ENCODE data around the gene TMEM272. TPM values are rescaled to one million over a fixed set of nuclear protein-coding genes. Genes with fewer than 3 reads are reported as not detected.

Gene TMEM272
- total and polyA plus RNA-seq, 8 donors = 0.13 to 0.42 (median 0.25) TPM; not detected in 1

DNA sequence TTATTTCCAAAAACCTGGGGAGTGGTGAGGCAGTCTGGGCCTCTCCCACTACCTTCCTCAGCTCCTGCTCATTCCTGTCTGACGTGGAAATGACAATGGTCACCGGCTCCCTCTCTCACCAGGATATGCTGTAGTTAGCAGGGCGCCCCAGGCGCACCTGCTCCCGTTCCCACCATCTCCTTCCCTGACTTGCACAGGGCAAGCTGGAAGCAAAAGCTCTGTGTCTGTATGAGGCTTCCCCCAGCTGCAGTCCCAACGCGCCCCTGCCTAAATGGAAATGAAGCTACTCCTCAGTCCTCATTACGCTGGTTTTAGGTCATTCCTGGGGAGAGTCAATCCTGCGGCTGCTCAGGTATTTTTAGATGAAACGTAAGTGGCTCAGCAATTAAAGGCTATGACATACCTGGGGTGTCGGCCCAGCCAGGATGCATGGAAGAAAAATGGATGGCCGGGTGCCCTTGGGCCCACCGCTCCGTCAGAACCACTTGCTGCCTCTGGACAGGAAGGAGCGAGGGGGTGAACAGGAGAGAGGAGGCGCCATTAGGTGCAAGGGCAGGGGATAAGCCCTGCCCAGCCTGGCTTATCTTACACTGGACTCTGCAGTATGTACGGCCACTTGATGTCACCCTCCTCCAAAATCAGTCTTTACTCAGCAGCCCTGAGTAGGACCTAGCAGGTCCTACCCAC is 73.4 kb downstream of the TMEM272 start:
- no peak overlapping the region for H3K4me3 ChIP-seq
- H3K4me1 ChIP-seq = no peaks in the 10 kb centered on the region
- H3K27ac ChIP-seq = no peak overlapping the region
- peaks cover 0 to 15% of the 10 kb centered on the region in 2 donors for H3K36me3 ChIP-seq
- DNase-seq = no peak
- no peaks in the 10 kb centered on the region for H3K27me3 ChIP-seq
- intact Hi-C loops (cut with DNase I) = no loop called here
- TF ChIP-seq, protein P1, sequence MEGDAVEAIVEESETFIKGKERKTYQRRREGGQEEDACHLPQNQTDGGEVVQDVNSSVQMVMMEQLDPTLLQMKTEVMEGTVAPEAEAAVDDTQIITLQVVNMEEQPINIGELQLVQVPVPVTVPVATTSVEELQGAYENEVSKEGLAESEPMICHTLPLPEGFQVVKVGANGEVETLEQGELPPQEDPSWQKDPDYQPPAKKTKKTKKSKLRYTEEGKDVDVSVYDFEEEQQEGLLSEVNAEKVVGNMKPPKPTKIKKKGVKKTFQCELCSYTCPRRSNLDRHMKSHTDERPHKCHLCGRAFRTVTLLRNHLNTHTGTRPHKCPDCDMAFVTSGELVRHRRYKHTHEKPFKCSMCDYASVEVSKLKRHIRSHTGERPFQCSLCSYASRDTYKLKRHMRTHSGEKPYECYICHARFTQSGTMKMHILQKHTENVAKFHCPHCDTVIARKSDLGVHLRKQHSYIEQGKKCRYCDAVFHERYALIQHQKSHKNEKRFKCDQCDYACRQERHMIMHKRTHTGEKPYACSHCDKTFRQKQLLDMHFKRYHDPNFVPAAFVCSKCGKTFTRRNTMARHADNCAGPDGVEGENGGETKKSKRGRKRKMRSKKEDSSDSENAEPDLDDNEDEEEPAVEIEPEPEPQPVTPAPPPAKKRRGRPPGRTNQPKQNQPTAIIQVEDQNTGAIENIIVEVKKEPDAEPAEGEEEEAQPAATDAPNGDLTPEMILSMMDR (IDR thresholded peaks at IDR 0.05) = no peak
- peak; percentile 34 for ATAC-seq
- no peaks in the 10 kb centered on the region for H3K9me3 ChIP-seq

DNA sequence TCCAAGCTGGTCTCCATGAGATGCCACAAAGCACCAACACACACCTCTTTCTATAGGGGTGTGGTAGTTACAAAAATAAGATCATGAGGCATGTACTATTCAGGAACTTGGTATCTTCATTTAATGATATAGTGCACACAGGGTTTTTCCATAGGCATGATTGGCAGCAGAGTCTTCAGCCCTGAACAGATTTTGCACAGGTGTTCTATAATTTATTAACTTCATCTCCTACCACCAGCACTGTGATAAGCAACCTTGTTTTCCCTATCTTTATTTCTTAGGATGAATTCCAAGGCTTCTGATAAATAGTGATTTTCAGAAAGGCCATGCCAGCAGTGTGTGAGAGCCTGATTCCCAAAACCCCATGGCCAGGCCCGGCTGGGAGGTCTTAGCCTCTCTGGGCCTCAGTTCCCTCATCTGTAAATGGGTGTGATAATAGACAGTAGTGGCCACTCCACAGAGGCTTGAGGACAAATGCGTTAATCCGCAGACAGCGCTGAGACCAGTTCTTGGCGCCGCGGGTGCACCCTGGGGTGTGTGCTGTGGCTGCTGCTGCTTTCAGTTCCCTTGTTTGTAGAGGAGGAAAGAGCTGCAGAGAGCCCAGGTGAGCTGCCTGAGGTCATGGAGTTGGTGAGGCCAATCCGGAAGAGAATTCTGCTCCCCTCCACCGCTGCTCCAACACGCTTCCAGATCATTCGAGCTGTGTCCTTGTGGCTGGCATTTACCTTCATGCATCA is 74.1 kb downstream of the TMEM272 start:
- intact Hi-C loops (cut with DNase I) = no loop called here
- Histone ChIP-seq H3K4me1 (no peaks in the 10 kb centered on the region), H3K9me3 (no peaks in the 10 kb centered on the region), H3K27me3 (no peaks in the 10 kb centered on the region), H3K27ac (no peak overlapping the region), H3K4me3 (no peak overlapping the region), H3K36me3 (peaks cover 0 to 17% of the 10 kb centered on the region in 2 donors)
- TF ChIP-seq, protein P1 (IDR thresholded peaks at IDR 0.05) = no peak
- DNase-seq (no peak), ATAC-seq (peak; percentile 39)

GRCh38 chr13:51770160-51770559 is 74.8 kb downstream of the TMEM272 start:
- Histone ChIP-seq H3K4me1 (peaks cover under 1 to 2% of the 10 kb centered on the region in 2 donors), H3K4me3 (no peak overlapping the region), H3K36me3 (peaks cover 0 to 17% of the 10 kb centered on the region in 2 donors), H3K9me3 (no peaks in the 10 kb centered on the region), H3K27me3 (no peaks in the 10 kb centered on the region), H3K27ac (no peak overlapping the region)
- no peak for ATAC-seq
- TF ChIP-seq, protein P1 (IDR thresholded peaks at IDR 0.05) = no peak
- no peak for DNase-seq
- intact Hi-C loops (cut with DNase I) = no loop called here

- DNase-seq (peak in 1 of 4 donors; percentile 73), ATAC-seq (peak; percentile 65)
- intact Hi-C loops (cut with DNase I) = no loop called here
- Histone ChIP-seq H3K9me3 (no peaks in the 10 kb centered on the region), H3K36me3 (peaks cover 0 to 17% of the 10 kb centered on the region in 2 donors), H3K27me3 (no peaks in the 10 kb centered on the region), H3K4me1 (peaks cover 6 to 8% of the 10 kb centered on the region in 2 donors), H3K4me3 (no peak overlapping the region), H3K27ac (no peak overlapping the region)
- TF ChIP-seq, protein P1 (IDR thresholded peaks at IDR 0.05) = no peak
These were observed 75.4 kb downstream of the TMEM272 start for GRCh38 chr13:51769455-51770127.

DNA sequence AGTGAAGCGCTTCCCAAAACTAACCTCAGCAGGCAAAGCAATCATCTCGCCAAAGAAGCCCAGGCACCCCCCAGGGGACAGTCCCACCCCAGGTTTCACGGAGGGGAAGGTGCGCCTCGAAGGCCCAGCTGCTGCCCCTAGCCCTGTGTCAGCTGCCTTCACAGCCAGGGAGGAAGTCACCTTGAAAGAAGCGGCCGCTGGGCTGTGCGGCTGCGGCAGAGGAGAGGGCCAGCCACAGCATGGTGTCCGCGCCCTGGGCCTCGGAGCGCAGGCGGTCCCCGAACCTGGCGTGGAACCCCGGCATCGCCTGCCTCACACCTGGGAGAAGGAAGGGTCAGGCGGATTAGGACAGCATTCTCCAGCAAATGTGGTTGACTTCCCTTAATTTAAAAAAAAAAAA is 76.0 kb downstream of the TMEM272 start:
- Histone ChIP-seq H3K27ac (no peak overlapping the region), H3K36me3 (peaks cover 0 to 17% of the 10 kb centered on the region in 2 donors), H3K27me3 (no peaks in the 10 kb centered on the region), H3K9me3 (no peaks in the 10 kb centered on the region), H3K4me1 (peaks cover 10 to 14% of the 10 kb centered on the region in 2 donors), H3K4me3 (no peak overlapping the region)
- TF ChIP-seq, protein P1 (IDR thresholded peaks at IDR 0.05) = no peak
- DNase-seq (peak in 1 of 4 donors; percentile 64), ATAC-seq (no peak)
- intact Hi-C loops (cut with DNase I) = no loop called here

Data from left lung (tissue), 10 donors.